Ramos (cell line): ENCODE data around the gene KCNG2.

ENCODE experiments used
- in situ Hi-C: fragments of 300-500 bp; cut with MboI; formaldehyde crosslinking; loops from one replicate; pipeline ENCODE4 v1.14.3; 2022; ENCODE audit warnings: low sequenced_read_pairs; ENCODE audit not compliant: unreplicated experiment

Gene KCNG2

DNA sequence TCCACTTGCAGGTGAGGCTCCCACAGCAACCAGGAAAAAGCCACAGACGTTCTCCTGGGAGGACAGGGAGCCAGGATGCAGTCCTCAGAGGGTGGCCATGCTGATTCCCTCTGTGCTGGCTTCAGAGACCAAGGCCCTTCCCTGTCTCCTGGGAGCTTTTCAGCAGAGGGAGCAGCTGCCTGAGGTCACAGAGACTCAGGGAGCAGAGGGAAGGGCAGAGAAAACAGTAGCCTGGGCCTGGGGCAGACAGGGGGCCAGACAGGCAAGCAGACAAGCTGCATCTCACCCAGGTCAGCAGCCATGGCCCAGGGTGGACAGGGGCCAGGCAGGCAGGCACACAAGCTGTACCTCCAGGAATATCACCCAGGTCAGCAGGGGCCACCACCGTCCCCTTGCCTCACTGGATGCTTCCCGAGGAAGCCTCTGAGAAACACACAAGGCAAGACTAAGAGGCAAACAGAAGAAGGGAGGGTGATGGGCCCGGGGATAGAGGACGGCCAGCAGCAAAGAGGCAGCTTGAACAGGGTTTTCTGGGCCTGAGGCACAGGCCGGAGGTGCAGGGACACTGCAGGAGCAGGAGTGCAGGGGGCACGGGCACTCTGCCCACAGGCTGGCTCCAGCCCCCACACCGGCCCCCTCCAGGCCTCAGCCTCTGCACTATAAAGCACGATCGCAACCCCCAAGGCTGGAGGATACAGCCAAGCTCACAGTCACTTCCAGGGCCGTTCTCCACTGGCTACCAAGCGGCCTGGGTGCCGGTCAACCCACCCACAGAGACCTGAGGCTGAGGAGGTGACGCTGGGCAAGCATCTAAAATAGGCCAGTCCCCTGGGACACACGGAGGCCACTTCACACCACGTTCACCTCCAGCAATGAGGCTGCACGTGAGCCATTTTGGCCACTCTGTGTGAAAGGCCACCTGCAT is 147.6 kb downstream of the KCNG2 start:
- in situ Hi-C loops = no loop called here

DNA sequence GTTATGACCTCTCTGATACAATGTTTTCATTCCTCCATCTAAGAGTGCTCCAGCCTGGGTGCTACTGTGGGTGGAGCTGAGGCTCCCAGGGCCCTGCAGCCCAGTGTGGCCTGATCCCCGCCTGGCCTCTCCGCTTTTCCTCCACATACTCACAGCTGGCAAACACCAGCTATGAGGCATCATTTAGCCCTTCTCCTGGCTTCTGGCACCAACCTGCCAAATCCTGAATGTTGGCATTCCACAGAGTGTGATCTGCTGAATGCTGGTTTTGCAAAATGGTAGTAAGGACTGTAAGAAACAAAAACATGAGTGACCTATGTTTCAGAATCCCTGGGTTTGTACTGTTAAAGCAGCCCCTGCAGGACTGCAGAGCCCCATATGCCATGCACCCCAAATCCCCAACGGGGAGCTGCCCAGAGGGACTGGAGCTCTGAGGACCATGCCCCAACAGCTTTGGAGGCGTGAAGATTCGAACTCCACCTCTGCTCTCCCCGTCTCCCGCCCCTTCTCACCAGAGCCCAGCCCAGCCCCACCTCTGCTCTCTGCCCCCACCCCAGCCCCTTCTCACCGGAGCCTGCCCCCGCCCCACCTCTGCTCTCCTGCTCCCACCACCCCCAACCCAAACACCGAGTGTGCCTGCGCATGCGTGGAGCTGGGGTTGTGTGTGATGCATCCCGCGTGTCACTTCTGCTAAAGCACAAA is 149.5 kb downstream of the KCNG2 start:
- in situ Hi-C loops = no loop called here

DNA sequence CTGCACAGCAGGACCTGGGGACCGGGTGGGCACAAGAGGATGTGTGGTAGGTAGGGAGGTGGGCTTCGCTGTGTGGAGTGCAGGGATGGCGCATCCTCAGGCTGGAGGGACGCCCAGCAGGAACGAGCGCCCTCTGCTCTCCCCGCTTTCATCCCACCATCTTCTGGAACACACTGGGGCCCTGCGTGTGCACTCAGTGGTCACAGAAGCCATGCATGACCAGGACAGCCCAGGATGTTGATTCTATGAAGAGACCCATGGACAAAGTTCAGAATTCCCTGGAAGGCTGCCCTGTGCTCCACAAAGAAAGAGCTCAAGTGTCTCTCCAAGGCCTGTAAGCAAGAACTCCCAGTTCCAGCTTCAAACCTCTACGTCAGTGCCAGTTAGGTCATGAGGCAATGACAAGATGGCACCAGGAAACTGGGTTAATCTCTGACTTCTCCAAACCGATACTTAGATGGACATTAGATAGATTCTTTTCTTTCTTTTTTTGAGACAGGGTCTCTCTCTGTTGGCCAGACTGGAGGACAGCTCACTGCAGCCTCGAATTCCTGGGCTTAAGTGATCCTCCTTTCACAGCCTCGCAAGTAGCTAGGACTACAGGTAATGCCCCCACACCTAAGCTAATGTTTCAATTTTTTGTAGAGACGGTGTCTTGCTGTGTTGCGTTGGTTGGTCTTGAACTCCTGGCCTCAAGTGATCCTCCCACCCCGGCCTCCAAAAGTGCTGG is 150.3 kb downstream of the KCNG2 start:
- in situ Hi-C loops = no loop called here

DNA sequence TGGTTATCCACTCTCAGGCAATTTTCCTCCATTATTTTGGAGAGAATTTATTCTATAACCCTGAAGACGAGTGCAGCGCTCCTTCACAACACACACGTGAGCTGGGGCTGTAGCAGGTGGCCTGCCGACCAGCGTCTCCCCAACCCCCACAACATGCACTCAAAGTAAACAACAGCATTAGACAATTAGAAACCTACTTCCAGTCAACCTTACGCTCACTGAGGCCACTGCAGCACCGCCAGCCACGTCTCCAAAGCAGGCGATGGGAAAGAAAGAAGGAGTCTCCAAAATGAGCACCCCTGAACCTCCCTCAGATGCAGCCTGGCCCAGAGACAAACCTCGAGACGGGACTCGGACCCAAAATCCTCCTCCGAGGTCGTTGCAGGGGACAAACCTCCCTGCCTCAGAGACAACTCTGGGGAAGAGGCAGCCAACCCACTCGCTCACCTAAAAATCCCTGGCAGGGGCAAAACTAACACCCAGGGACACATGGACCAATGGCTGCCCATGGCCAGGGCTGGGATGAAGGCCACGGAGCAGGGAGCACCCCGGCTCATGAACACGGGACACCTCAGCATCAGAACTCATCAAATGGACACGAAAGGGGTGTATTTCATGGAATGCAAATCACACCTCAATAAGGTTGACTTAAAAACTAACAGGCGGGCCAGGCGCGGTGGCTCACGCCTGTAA is 151.1 kb downstream of the KCNG2 start:
- in situ Hi-C loops = no loop called here
